ENCODE data around the gene ZWILCH.

ZWILCH gene

GRCh38 chr15:66535056-66535455 lies 29.9 kb downstream of the ZWILCH start:
- TF ChIP-seq REST (IDR thresholded peaks at IDR 0.05; ENCODE audit: low read depth) (no peak), EGR1 (IDR thresholded peaks at IDR 0.05) (no peak), CEBPB (IDR thresholded peaks at IDR 0.05) (no peak), FOXM1 (IDR thresholded peaks at IDR 0.05; ENCODE audit: borderline replicate concordance, low read depth) (no peak), TCF12 (IDR thresholded peaks at IDR 0.05; ENCODE audit: low read depth) (no peak), ZBTB7A (IDR thresholded peaks at IDR 0.05; ENCODE audit: low read depth) (no peak), MAX (IDR thresholded peaks at IDR 0.05) (no peak), YY1 (IDR thresholded peaks at IDR 0.05; ENCODE audit: low read depth) (no peak), NFIC (IDR thresholded peaks at IDR 0.05) (no peak), TEAD4 (IDR thresholded peaks at IDR 0.05) (no peak), EP300 (IDR thresholded peaks at IDR 0.05; ENCODE audit: borderline replicate concordance) (no peak), TAF1 (IDR thresholded peaks at IDR 0.05; ENCODE audit: low read depth) (no peak), RAD21 (IDR thresholded peaks at IDR 0.05; ENCODE audit: low read depth) (no peak), USF1 (IDR thresholded peaks at IDR 0.05) (no peak), CREB1 (IDR thresholded peaks at IDR 0.05; ENCODE audit: low read depth) (no peak)

- no peak for TF ChIP-seq ZBTB7A (IDR thresholded peaks at IDR 0.05; ENCODE audit: low read depth)
- no peak for TF ChIP-seq FOXM1 (IDR thresholded peaks at IDR 0.05; ENCODE audit: borderline replicate concordance, low read depth)
- TF ChIP-seq RAD21 (IDR thresholded peaks at IDR 0.05; ENCODE audit: low read depth), result no peak
- no peak for TF ChIP-seq EP300 (IDR thresholded peaks at IDR 0.05; ENCODE audit: borderline replicate concordance)
- TF ChIP-seq EGR1 (IDR thresholded peaks at IDR 0.05), result no peak
- no peak for TF ChIP-seq MAX (IDR thresholded peaks at IDR 0.05)
- no peak for TF ChIP-seq TAF1 (IDR thresholded peaks at IDR 0.05; ENCODE audit: low read depth)
- no peak for TF ChIP-seq REST (IDR thresholded peaks at IDR 0.05; ENCODE audit: low read depth)
- no peak for TF ChIP-seq TEAD4 (IDR thresholded peaks at IDR 0.05)
- no peak for TF ChIP-seq USF1 (IDR thresholded peaks at IDR 0.05)
- no peak for TF ChIP-seq TCF12 (IDR thresholded peaks at IDR 0.05; ENCODE audit: low read depth)
- TF ChIP-seq NFIC (IDR thresholded peaks at IDR 0.05), result no peak
- no peak for TF ChIP-seq CREB1 (IDR thresholded peaks at IDR 0.05; ENCODE audit: low read depth)
- no peak for TF ChIP-seq YY1 (IDR thresholded peaks at IDR 0.05; ENCODE audit: low read depth)
- no peak for TF ChIP-seq CEBPB (IDR thresholded peaks at IDR 0.05)
Measured at GRCh38 chr15:66542896-66543295, 37.8 kb downstream of the ZWILCH start.

- no peak for TF ChIP-seq MAX (IDR thresholded peaks at IDR 0.05)
- TF ChIP-seq CREB1 (IDR thresholded peaks at IDR 0.05; ENCODE audit: low read depth), result no peak
- no peak for TF ChIP-seq YY1 (IDR thresholded peaks at IDR 0.05; ENCODE audit: low read depth)
- no peak for TF ChIP-seq EGR1 (IDR thresholded peaks at IDR 0.05)
- TF ChIP-seq CEBPB (IDR thresholded peaks at IDR 0.05), result no peak
- no peak for TF ChIP-seq FOXM1 (IDR thresholded peaks at IDR 0.05; ENCODE audit: borderline replicate concordance, low read depth)
- TF ChIP-seq REST (IDR thresholded peaks at IDR 0.05; ENCODE audit: low read depth), result no peak
Measured at GRCh38 chr15:66545255-66545654, 40.1 kb downstream of the ZWILCH start.

- TF ChIP-seq RAD21 (IDR thresholded peaks at IDR 0.05; ENCODE audit: low read depth) (no peak), USF1 (IDR thresholded peaks at IDR 0.05) (no peak), FOXM1 (IDR thresholded peaks at IDR 0.05; ENCODE audit: borderline replicate concordance, low read depth) (no peak), CEBPB (IDR thresholded peaks at IDR 0.05) (no peak), EGR1 (IDR thresholded peaks at IDR 0.05) (no peak), TAF1 (IDR thresholded peaks at IDR 0.05; ENCODE audit: low read depth) (no peak), EP300 (IDR thresholded peaks at IDR 0.05; ENCODE audit: borderline replicate concordance) (no peak), TEAD4 (IDR thresholded peaks at IDR 0.05) (no peak), MAX (IDR thresholded peaks at IDR 0.05) (no peak), REST (IDR thresholded peaks at IDR 0.05; ENCODE audit: low read depth) (no peak), NFIC (IDR thresholded peaks at IDR 0.05) (no peak), YY1 (IDR thresholded peaks at IDR 0.05; ENCODE audit: low read depth) (no peak), ZBTB7A (IDR thresholded peaks at IDR 0.05; ENCODE audit: low read depth) (no peak), CREB1 (IDR thresholded peaks at IDR 0.05; ENCODE audit: low read depth) (no peak), TCF12 (IDR thresholded peaks at IDR 0.05; ENCODE audit: low read depth) (no peak)
Measured at GRCh38 chr15:66555685-66556084, 50.6 kb downstream of the ZWILCH start.
